Esophagus muscularis mucosa (tissue), 3 donors: ENCODE results near the gene PTPRT.

Experiments
- CTCF ChIP-seq, 3 experiments: fragments of 200-600 bp in 2 of 3; fragments of 450-650 bp in 1 of 3; sonication (generic) in 2 of 3; IDR thresholded peaks; one replicate each; pipeline ENCODE4 v1.5.1; 2017 to 2019; ENCODE audit warnings: antibody characterized with exemption in 3 of 3, mild to moderate bottlenecking in 2 of 3, moderate library complexity in 1 of 3
- EP300 ChIP-seq: sonication (generic); formaldehyde crosslinking; IDR thresholded peaks from one replicate; pipeline ENCODE4 v1.6.1; 2017; ENCODE audit warnings: antibody characterized with exemption

GRCh38 chr20:42254673-42255072, 935.0 kb downstream of the PTPRT start:
- TF ChIP-seq CTCF (IDR thresholded peaks at IDR 0.05) (no peak), EP300 (no peak)
